HG03045 (cell line): ENCODE data around the gene THSD8.
"Not testable (repeated sequence)": the region's sequence is repeated elsewhere in the genome, so short reads cannot be mapped to it uniquely, and the experiment has no call there.

Experiments used
- ATAC-seq: cut with Tn5 transposase; IDR thresholded peaks from one replicate; pipeline ENCODE4 v1.9.1; 2021; ENCODE audit warnings: mild to moderate bottlenecking, moderate library complexity; ENCODE audit not compliant: unreplicated experiment

Gene THSD8

DNA sequence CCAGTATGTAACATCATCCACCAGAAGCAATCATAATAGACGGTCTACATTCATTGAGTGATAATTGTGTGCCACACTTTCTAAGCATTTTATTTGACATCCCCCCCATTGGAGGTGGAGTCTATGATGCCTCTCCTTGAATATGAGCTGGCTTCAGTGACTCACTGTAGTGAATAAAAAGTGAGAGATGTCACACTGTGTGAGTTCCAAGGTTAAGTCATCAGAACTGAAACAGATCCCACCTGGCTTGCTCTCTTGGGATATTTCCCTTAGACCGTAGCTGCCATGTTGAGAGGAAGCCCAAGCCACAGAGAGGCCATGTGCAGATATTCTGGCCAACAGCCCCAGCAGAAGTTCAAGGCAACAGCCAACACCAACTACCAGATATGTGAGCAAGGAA is 19.9 kb downstream of the THSD8 start:
- ATAC-seq, result no peak

GRCh38 chr19:12825254-12826131 is 23.6 kb downstream of the THSD8 start:
- no peak for ATAC-seq

DNA sequence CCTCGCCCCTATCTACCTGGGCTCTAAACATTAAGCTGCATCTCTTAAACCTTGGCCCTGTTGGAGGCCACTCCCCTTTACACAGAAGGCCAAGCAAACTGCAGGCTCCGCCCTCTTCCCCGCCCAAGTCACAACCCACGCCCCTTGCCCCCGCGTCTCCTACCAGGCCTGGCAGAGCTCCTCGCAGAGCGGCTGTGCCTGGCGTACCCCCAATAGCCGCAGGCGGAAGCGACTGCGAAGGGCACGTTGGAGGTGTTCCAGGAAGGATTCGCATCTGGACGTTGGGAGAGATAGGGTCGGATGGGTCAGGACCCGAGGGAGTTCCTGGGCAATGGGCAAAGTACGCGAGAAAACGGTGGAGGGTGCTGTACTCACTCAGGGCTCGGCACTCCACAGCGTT is 26.6 kb downstream of the THSD8 start:
- ATAC-seq, result no peak

DNA sequence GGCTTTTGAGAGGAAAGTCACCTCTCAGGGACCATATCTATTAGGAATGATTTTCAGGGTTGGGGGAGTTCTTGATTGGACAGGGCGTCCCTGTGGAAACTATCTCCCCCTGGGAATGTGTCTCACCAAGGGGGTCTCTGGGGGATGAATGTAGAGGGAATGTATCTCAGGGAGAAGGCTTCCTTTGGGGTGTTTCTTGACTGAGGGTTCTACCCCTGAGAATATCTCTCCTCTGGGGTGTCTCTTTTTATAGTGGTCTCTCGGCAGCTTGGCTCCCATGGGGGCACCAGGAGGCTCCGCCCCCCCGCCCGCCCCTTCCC is 31.5 kb downstream of the THSD8 start:
- no peak for ATAC-seq

- no peak for ATAC-seq
Measured at GRCh38 chr19:12833738-12834565, 32.1 kb downstream of the THSD8 start.

GRCh38 chr19:12834566-12834943 is 32.7 kb downstream of the THSD8 start, which contains the start of gene RTBDN:
Gene RTBDN (minus strand): TSS chr19:12834579. CDS start chr19:12829979, 4,600 bp downstream.
- no peak for ATAC-seq

- ATAC-seq, result no peak
Measured at GRCh38 chr19:12834976-12835757, 33.3 kb downstream of the THSD8 start.

DNA sequence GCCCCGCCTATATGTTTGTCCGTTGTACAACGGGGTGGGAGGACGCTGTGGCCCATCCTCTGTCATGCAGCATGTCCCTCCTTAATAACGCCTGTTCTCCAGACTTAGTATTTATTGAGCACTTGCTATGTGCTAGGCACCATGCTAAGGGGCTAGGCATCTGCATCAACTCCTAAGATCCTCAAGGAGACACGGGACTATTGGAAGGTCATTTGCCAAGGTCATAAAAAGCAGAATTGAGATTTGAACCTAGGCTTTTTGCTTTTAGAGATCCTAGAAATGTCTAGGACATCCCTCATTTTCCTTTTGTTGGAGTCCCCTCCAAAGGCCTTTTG is 34.6 kb downstream of the THSD8 start:
- ATAC-seq, result no peak

DNA sequence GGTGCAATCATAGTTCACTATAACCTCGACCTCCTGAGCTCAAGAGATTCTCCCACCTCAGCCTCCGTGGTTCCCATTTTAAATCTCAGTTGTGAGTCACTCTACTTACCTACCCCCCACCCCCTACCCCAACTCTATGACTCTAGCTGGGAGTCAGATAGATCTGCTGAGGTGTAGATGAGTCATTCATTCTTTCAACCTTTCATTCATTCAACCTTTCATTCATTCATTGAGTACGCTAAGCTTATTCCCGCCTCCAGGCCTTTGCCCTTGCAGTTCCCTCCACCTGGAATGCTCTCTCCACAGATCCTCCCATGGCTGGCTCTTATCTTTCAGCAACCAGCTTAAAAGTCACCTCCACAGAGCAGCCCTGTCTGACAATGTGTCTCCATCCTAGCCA is 35.4 kb downstream of the THSD8 start:
- no peak for ATAC-seq

GRCh38 chr19:12838182-12838885 is 36.5 kb downstream of the THSD8 start, which contains the start of gene MAST1:
Gene MAST1 (plus strand): TSS chr19:12838515. CDS start chr19:12838573, 58 bp downstream.
- no peak for ATAC-seq

- no peak for ATAC-seq
Measured at GRCh38 chr19:12838886-12839756, 37.3 kb downstream of the THSD8 start.

DNA sequence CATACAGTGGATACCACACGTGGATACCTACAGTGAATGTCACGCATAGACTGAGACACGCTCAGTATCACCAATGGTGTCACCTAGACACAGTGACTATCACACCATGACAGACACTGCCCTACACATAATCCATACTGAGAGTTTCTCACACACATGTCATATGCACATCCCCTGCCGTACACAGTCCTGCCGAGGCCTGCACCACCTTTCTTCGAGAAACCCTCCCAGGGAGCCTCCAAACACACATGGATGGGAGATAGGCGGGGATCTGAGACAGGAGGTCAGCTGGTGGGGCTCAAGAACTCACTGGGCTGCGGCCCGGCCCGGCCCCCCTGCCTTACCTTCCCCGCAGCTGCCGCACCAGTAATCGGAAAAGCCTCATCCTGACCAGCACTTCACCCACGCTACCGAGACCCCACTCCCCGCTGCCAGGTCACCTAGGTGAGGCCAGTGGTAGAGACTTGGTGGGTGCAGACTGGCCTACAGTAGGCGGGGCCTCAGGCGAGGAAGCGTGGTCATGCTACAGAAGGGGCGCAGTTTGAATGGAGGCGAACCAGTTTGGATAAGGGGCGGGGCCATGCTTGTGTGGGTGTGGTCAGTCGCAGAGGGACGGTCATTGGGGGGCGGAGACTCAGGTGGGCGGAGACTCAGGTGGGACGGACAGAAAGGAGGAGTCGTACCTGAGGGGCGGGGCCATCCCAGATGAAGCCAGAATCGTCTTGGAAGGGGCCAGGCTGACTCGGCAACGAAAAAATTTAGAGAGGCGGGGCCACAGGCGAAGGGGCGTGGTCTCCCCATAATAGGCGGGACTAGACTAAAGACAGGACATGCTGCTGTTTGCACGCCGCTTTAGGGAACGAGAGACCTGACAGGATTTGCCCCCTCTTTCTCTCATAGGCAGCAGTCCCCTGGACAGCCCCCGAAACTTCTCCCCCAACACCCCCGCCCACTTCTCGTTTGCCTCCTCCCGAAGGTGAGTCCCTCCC is 38.5 kb downstream of the THSD8 start:
- ATAC-seq, result no peak

DNA sequence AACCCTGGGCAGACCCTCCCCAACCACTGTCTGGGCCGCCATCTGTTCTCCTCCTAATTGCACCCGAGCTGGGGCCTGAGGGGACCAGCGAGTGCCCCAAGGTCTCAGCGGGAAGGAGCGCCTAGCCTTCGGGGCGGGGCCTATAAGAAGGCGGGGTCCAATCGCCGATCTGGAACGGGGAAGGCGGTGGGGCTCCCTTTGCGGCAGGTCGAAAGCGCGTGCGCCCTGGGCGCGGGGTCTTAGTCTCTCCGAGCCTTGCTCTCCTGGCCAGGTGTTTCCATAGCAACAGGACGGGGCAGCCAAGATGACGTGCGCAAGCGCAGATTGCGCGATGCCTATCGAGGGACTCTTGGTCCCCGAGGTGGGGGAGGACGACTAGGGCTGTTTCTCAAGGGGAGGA is 39.2 kb downstream of the THSD8 start:
- no peak for ATAC-seq

DNA sequence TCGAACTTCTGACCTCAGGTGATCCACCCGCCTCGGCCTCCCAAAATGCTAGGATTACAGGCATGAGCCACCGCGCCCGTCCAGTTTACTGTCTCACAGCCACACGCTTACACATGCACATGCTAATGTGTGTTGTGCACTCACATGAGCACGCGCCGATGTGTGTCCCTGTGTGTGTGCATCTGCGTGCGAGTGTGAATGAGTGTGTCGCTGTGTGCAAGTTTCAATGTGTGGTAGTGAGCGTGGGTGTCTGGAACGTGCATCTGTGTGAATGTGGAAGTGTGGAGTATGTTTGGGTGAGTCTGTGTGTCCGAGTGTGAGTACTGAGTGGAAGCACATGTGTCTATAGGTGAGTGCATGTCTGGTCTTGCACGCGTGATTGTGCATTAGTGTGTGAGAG is 40.6 kb downstream of the THSD8 start:
- no peak for ATAC-seq

DNA sequence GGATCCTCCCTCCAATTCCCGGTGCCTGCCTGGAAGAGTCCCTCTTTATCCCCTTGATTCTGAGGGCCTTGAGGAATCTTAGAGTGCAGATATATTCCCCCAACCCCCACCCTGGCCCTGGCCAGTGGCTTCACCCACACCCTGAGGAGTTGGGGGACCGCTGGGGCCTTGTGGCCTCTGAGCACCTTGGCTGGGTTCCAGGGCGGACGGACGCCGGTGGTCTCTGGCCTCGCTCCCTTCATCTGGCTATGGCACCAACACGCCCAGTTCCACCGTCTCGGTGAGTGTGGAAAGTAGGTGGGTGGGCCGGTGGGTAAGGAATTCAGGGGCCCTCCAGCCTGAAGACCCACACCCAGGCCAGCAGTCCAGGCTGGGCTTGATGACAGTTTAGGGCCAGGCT is 41.5 kb downstream of the THSD8 start:
- ATAC-seq, result no peak

DNA sequence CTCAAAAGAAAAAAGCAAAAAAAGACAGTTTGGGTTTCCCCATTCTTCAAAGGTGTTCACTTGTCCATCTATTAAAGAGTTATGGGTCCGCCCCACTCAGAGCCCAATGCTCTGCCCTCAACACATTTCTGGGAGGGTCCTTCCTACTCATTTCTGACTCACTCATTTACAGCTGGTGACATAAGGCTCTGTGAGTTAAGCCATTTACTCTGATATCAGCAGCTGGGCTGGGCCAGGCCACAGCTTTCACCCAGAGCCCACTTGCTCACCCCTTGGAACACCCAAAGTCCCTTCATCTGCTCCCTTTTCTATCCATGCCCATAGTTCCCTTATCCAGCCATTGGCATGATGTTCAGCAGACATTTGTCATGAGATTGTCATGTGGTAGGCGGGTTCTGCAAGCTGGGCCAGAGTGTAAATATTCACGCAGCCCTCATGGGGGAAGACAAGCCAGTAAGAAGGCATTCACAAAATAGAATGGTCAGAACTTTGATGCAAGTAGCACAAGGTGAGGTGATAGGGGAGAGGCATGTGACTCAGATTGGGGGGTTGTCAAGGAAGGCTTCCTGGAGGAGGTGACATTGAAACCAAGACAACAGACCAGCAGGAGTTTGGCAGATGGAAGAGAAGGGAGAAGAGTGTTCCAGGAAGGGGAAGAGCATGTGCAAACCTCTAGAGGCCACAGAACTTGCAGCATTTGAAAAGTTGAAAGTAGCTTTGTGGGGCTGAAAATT is 42.3 kb downstream of the THSD8 start:
- ATAC-seq, result no peak

DNA sequence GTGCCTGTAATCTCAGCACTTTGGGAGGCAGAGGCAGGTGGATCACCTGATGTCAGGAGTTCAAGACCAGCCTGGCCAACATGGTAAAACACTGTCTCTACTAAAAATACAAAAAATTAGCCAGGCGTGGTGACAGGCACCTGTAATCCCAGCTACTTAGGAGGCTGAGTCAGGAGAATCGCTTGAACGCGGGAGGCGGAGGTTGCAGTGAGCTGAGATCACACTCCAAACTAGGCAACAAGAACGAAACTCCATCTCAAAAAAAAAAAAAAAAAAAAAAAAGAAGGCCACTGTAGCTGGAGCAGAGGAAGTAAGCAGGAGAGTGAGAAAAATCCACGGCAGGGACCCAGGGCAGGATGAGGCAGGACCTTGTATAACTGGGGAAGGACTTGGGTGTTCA is 44.7 kb downstream of the THSD8 start:
- ATAC-seq, result not testable (repeated sequence)
